WTC11 (cell line): Measurements from ENCODE around the gene IL7R.

ENCODE experiments used
- FOXP1 ChIP-seq: sonication (generic); formaldehyde crosslinking; IDR thresholded peaks from 2 replicates; pipeline ENCODE4 v1.8.0; 2022; ENCODE audit warnings: missing genetic modification reagents, mild to moderate bottlenecking, moderate library complexity, borderline replicate concordance
- IRF2 ChIP-seq: sonication (generic); formaldehyde crosslinking; IDR thresholded peaks from 2 replicates; pipeline ENCODE4 v1.8.0; 2022; ENCODE audit warnings: low read depth, missing genetic modification reagents, borderline replicate concordance
- NR2C2 ChIP-seq: sonication (generic); formaldehyde crosslinking; IDR thresholded peaks from 2 replicates; pipeline ENCODE4 v1.8.0; 2022; ENCODE audit warnings: mild to moderate bottlenecking, missing genetic modification reagents
- ZNF232 ChIP-seq: sonication (generic); formaldehyde crosslinking; IDR thresholded peaks from 2 replicates; pipeline ENCODE4 v1.8.0; 2022; ENCODE audit warnings: mild to moderate bottlenecking, missing genetic modification reagents
- ZNF396 ChIP-seq: fragments of 250-450 bp; sonication (Bioruptor Pico); IDR thresholded peaks from 2 replicates; pipeline ENCODE4 v1.8.0; 2021; ENCODE audit warnings: mild to moderate bottlenecking, moderate library complexity, borderline replicate concordance
- TF ChIP-seq, protein P1 (sequence below): fragments of 200-600 bp; IDR thresholded peaks from 2 replicates; pipeline ENCODE4 v1.8.0; 2022; ENCODE audit warnings: antibody characterized with exemption
- TF ChIP-seq, protein P2 (sequence below): fragments of 250-450 bp; sonication (Bioruptor Pico); IDR thresholded peaks from 2 replicates; pipeline ENCODE4 v1.8.0; 2021; ENCODE audit warnings: mild to moderate bottlenecking
- TF ChIP-seq, protein P3 (sequence below): sonication (generic); formaldehyde crosslinking; IDR thresholded peaks from 2 replicates; pipeline ENCODE4 v1.8.0; 2022; ENCODE audit warnings: mild to moderate bottlenecking, missing genetic modification reagents

DNA sequence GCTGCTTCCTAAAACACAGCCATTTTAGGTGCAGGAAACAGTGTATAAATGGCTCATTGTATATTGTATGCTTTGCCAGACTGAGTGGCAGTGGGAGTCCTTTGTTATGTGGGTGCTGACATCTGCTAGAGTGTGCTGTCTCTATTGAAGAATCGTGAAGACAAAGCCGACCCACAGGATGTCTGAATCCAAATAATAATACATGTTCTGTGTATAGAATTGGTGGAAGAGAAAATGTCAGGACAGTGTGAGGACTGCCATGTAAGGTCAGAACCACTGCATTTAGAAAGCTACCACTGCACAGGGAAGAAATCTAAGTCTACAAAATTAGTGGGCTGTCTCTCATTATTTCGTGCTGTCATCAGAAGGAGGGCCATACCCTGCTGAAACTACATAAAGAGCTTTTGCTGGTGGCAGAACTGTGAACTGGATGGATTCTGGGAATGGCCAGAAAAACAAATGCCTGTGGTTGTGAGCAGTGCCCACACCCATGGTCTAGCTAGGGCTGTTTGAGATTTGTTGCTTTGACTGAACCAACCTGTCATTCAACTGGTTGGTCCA is 2.5 kb downstream of the IL7R start:
- TF ChIP-seq ZNF396 (CRISPR knock-in tag): no peak
- TF ChIP-seq, protein P1, sequence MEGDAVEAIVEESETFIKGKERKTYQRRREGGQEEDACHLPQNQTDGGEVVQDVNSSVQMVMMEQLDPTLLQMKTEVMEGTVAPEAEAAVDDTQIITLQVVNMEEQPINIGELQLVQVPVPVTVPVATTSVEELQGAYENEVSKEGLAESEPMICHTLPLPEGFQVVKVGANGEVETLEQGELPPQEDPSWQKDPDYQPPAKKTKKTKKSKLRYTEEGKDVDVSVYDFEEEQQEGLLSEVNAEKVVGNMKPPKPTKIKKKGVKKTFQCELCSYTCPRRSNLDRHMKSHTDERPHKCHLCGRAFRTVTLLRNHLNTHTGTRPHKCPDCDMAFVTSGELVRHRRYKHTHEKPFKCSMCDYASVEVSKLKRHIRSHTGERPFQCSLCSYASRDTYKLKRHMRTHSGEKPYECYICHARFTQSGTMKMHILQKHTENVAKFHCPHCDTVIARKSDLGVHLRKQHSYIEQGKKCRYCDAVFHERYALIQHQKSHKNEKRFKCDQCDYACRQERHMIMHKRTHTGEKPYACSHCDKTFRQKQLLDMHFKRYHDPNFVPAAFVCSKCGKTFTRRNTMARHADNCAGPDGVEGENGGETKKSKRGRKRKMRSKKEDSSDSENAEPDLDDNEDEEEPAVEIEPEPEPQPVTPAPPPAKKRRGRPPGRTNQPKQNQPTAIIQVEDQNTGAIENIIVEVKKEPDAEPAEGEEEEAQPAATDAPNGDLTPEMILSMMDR: no peak
- TF ChIP-seq, protein P2, sequence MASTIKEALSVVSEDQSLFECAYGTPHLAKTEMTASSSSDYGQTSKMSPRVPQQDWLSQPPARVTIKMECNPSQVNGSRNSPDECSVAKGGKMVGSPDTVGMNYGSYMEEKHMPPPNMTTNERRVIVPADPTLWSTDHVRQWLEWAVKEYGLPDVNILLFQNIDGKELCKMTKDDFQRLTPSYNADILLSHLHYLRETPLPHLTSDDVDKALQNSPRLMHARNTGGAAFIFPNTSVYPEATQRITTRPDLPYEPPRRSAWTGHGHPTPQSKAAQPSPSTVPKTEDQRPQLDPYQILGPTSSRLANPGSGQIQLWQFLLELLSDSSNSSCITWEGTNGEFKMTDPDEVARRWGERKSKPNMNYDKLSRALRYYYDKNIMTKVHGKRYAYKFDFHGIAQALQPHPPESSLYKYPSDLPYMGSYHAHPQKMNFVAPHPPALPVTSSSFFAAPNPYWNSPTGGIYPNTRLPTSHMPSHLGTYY (CRISPR knock-in tag): no peak
- TF ChIP-seq, protein P3, sequence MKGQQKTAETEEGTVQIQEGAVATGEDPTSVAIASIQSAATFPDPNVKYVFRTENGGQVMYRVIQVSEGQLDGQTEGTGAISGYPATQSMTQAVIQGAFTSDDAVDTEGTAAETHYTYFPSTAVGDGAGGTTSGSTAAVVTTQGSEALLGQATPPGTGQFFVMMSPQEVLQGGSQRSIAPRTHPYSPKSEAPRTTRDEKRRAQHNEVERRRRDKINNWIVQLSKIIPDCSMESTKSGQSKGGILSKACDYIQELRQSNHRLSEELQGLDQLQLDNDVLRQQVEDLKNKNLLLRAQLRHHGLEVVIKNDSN (CRISPR knock-in tag): no peak
- TF ChIP-seq IRF2: no peak
- TF ChIP-seq NR2C2: no peak
- no peak for TF ChIP-seq FOXP1 (CRISPR knock-in tag)
- TF ChIP-seq ZNF232 (CRISPR knock-in tag): no peak
